ENCODE data around the gene PPFIA1. TPM values are rescaled to one million over a fixed set of nuclear protein-coding genes. Genes with fewer than 3 reads are reported as not detected.
A peak's percentile ranks its signal among the peaks of the same experiment; 100 is the strongest.

PPFIA1 gene
- total RNA-seq, 2 donors from 2014 or later, result 47.8 to 82.9 TPM

DNA sequence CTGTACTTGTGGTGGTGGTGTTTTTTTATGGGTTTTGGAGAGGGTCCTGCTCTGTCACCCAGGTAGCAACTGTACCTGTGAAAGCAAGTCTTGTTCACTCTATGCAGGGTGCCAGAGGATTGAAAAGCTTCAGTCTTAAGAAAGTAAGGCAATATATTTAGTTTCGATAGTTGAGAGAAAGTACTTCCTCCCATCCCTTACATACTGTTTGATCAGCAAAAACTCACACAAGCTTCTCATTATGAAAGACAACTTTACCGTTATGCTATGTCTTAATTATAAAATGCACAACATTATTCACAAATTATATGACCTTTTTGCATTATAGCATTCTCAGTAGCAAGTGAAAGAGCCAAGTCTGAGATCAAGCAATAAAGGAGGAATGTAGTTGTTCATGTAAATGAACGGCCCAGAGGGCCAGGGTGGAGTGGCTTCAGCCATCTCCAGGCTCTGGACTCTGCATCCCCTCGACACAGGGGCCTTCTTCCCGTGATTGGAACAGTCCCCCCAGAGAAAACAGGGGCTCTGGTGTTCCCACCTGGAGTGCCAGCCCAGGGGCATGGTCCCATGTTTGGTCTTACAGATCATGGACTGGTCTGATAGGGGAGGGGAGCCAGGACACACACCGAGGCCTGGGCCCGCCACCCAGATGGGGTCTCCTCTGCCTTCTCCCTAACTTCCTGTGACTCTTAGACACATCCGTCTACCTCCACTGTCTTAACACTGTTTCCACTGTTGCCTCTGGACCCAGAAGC lies 89.1 kb downstream of the PPFIA1 start:
- ATAC-seq (ENCODE audit: insufficient number of reproducible peaks, low FRiP score, low read depth), result no peak
- Histone ChIP-seq H3K9me3 (no peaks in the 10 kb centered on the region), H3K4me1 (ENCODE audit: control insufficient read depth in 1 of 2, low read depth in 2 of 2) (peaks cover 8 to 39% of the 10 kb centered on the region in 2 donors), H3K27ac (no peak overlapping the region), H3K4me3 (no peak overlapping the region), H3K27me3 (replicated peaks; ENCODE audit: insufficient read depth) (no peaks in the 10 kb centered on the region), H3K36me3 (peaks cover 23% of the 10 kb centered on the region)
- no peak for DNase-seq (ENCODE audit: low spot score)
- TF ChIP-seq, protein P1, sequence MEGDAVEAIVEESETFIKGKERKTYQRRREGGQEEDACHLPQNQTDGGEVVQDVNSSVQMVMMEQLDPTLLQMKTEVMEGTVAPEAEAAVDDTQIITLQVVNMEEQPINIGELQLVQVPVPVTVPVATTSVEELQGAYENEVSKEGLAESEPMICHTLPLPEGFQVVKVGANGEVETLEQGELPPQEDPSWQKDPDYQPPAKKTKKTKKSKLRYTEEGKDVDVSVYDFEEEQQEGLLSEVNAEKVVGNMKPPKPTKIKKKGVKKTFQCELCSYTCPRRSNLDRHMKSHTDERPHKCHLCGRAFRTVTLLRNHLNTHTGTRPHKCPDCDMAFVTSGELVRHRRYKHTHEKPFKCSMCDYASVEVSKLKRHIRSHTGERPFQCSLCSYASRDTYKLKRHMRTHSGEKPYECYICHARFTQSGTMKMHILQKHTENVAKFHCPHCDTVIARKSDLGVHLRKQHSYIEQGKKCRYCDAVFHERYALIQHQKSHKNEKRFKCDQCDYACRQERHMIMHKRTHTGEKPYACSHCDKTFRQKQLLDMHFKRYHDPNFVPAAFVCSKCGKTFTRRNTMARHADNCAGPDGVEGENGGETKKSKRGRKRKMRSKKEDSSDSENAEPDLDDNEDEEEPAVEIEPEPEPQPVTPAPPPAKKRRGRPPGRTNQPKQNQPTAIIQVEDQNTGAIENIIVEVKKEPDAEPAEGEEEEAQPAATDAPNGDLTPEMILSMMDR (IDR thresholded peaks at IDR 0.05), result no peak

GRCh38 chr11:70360211-70360610 lies 89.7 kb downstream of the PPFIA1 start:
- Histone ChIP-seq H3K4me1 (ENCODE audit: control insufficient read depth in 1 of 2, low read depth in 2 of 2) (peaks cover 10 to 45% of the 10 kb centered on the region in 2 donors), H3K9me3 (no peaks in the 10 kb centered on the region), H3K27me3 (replicated peaks; ENCODE audit: insufficient read depth) (no peaks in the 10 kb centered on the region), H3K4me3 (no peak overlapping the region), H3K36me3 (peaks cover 21% of the 10 kb centered on the region), H3K27ac (no peak overlapping the region)
- ATAC-seq (ENCODE audit: insufficient number of reproducible peaks, low FRiP score, low read depth), result no peak
- TF ChIP-seq, protein P1 (IDR thresholded peaks at IDR 0.05), result no peak
- no peak for DNase-seq (ENCODE audit: low spot score)

- Histone ChIP-seq H3K27ac (peak overlapping the region; percentile 70 to 75), H3K4me3 (peak overlapping the region; percentile 1), H3K36me3 (peaks cover 12% of the 10 kb centered on the region), H3K27me3 (replicated peaks; ENCODE audit: insufficient read depth) (no peaks in the 10 kb centered on the region), H3K4me1 (ENCODE audit: control insufficient read depth in 1 of 2, low read depth in 2 of 2) (peaks cover 10 to 41% of the 10 kb centered on the region in 2 donors), H3K9me3 (no peaks in the 10 kb centered on the region)
- TF ChIP-seq, protein P1 (IDR thresholded peaks at IDR 0.05), result no peak
- no peak for DNase-seq (ENCODE audit: low spot score)
- ATAC-seq (ENCODE audit: insufficient number of reproducible peaks, low FRiP score, low read depth), result peak; percentile 40
Measured at GRCh38 chr11:70364178-70364577, 93.7 kb downstream of the PPFIA1 start.

GRCh38 chr11:70364745-70365543 lies 94.5 kb downstream of the PPFIA1 start:
- no peak for DNase-seq (ENCODE audit: low spot score)
- ATAC-seq (ENCODE audit: insufficient number of reproducible peaks, low FRiP score, low read depth), result no peak
- H3K27ac ChIP-seq, result peak overlapping the region; percentile 70 to 75
- no peaks in the 10 kb centered on the region for H3K27me3 ChIP-seq (replicated peaks; ENCODE audit: insufficient read depth)
- peaks cover 12% of the 10 kb centered on the region for H3K36me3 ChIP-seq
- H3K9me3 ChIP-seq, result no peaks in the 10 kb centered on the region
- peaks cover 10 to 36% of the 10 kb centered on the region in 2 donors for H3K4me1 ChIP-seq (ENCODE audit: control insufficient read depth in 1 of 2, low read depth in 2 of 2)
- TF ChIP-seq, protein P1 (IDR thresholded peaks at IDR 0.05), result no peak
- H3K4me3 ChIP-seq, result peak overlapping the region; percentile 27

- peaks cover 12% of the 10 kb centered on the region for H3K36me3 ChIP-seq
- H3K27me3 ChIP-seq (replicated peaks; ENCODE audit: insufficient read depth), result no peaks in the 10 kb centered on the region
- no peak for DNase-seq (ENCODE audit: low spot score)
- no peak overlapping the region for H3K4me3 ChIP-seq
- no peaks in the 10 kb centered on the region for H3K9me3 ChIP-seq
- H3K27ac ChIP-seq, result no peak overlapping the region
- TF ChIP-seq, protein P1 (IDR thresholded peaks at IDR 0.05), result no peak
- ATAC-seq (ENCODE audit: insufficient number of reproducible peaks, low FRiP score, low read depth), result no peak
- H3K4me1 ChIP-seq (ENCODE audit: control insufficient read depth in 1 of 2, low read depth in 2 of 2), result peaks cover 10 to 31% of the 10 kb centered on the region in 2 donors
Measured at GRCh38 chr11:70365544-70365927, 95.0 kb downstream of the PPFIA1 start.

Data from thoracic aorta (tissue), 2 donors.